Astrocyte of the cerebellum (primary cell): ENCODE measurements around the gene MXRA7.

ENCODE experiments used
- DNase-seq: peaks from one replicate; pipeline ENCODE4 v3.0.0-alpha.2; 2011; ENCODE audit warnings: low read depth
- H3K4me3 ChIP-seq: 2 replicates; pipeline ENCODE4 v1.5.1; 2011; ENCODE audit warnings: mild to moderate bottlenecking, low read depth, low read length, moderate library complexity
- in situ Hi-C: cut with HindIII; loops from 2 replicates; pipeline ENCODE4 v1.10.0; 2017; ENCODE audit warnings: low sequenced_read_pairs
- TF ChIP-seq, protein P1 (sequence below): IDR thresholded peaks from 2 replicates; pipeline ENCODE4 v1.5.1; 2012; ENCODE audit warnings: low read length, low read depth, moderate library complexity, mild to moderate bottlenecking; ENCODE audit errors: missing control alignments

The MXRA7 gene

DNA sequence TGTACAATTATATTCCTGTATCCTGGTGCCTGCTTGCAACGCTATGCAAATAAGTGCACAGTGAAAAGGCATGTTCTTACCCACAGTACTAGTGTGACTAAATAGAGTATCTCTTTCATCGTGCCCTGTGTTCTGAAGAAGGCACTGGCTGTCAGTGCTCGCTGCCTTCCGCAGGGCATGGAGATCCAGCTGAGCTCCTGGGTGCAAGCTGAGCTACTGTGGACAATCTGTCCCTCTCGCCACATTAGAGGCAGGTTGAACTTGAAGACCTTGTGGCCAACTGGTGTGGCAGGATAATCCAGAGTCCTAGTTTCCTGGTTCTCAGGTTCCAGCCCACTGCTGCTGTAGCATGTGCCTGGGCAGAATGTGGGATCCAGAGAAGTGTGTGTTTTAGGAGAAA lies 65.3 kb downstream of the MXRA7 start:
- in situ Hi-C loops: loop anchor here (10.0 to 25.0 kb wide), 2 partner anchors 71 to 183 kb away; partner anchors contain the start of genes AANAT and UBE2O
- H3K4me3 ChIP-seq: no peak overlapping the region
- TF ChIP-seq, protein P1, sequence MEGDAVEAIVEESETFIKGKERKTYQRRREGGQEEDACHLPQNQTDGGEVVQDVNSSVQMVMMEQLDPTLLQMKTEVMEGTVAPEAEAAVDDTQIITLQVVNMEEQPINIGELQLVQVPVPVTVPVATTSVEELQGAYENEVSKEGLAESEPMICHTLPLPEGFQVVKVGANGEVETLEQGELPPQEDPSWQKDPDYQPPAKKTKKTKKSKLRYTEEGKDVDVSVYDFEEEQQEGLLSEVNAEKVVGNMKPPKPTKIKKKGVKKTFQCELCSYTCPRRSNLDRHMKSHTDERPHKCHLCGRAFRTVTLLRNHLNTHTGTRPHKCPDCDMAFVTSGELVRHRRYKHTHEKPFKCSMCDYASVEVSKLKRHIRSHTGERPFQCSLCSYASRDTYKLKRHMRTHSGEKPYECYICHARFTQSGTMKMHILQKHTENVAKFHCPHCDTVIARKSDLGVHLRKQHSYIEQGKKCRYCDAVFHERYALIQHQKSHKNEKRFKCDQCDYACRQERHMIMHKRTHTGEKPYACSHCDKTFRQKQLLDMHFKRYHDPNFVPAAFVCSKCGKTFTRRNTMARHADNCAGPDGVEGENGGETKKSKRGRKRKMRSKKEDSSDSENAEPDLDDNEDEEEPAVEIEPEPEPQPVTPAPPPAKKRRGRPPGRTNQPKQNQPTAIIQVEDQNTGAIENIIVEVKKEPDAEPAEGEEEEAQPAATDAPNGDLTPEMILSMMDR: no peak
- DNase-seq: no peak

DNA sequence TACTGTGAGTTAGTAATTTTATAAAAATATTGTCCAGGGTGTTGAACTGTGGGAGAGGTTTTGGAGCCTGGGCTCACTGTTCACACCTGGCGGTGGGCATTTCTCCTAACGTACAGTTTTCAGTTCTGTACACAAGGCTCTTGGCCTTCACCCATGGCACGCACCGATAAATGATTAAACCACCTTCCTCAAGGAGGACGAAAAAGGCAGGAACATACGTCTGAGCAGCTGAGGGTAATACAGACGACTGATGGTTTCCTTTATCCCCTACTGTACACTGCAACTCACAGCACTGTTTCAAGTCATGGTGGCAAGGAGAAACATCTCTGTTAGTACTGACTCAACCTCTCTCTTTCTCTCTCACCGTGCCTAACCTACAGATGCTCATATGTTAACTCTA lies 65.8 kb downstream of the MXRA7 start:
- no peak for DNase-seq
- in situ Hi-C loops: loop anchor here (10.0 to 25.0 kb wide), 2 partner anchors 70 to 183 kb away; partner anchors contain the start of genes AANAT and UBE2O
- TF ChIP-seq, protein P1: no peak
- no peak overlapping the region for H3K4me3 ChIP-seq

DNA sequence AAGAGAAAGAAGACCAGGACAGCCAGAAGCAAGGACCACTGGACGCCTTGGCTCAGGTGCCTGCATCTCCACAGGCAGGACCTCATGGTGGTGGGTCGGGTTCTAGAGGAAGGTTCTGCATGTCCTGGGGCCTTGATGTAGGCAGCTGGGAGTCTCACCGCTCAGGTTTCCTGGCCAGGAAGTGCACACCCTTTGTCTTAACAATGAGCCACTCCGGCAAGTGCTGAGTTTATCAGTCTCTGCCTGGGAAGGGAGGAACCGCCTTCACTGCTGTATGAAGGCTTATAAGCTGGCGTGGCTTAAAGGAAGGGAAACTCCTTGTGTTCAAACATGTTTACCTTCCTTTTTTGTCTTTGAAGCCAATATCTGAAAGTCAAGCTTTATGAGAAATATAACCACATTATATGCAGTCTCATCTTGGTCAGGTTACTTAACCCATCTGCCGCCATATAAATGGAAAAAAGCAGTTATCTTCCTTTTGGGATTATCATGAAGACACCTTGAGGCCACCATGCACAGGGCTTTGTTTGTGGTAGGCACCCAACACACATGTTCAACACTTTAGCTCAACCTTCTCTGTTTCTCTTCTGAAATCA lies 67.1 kb downstream of the MXRA7 start, which contains the start of gene ST6GALNAC1:
ST6GALNAC1 (minus strand) TSS at position 205 of the 596 bp plus-strand sequence; CDS start at position 86, 119 bp downstream.
- H3K4me3 ChIP-seq: no peak within 1 kb of the TSS
- in situ Hi-C loops: loop anchor here (10.0 to 25.0 kb wide), 2 partner anchors 69 to 181 kb away; partner anchors contain the start of genes AANAT and UBE2O
- TF ChIP-seq, protein P1: no peak
- no peak for DNase-seq

DNA sequence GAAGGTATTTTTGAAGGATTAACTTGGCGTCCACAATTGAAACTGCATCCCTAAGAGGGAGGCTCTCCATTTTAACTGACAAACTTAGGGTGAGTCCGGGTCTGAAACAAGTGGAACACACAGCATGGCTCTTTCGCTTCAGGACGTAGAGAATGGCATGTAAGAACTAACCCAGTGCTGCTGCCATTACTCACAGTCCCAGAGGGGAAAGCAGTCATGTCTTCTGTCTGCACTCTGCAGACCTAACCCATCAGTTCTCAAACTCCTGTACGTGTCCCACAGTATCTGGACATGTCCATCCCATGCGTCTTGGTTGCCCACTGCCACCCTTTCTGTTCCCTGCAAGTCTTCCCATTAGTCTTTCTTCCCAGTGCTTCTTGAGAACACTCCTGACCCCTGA lies 67.8 kb downstream of the MXRA7 start:
- in situ Hi-C loops: loop anchor here (10.0 to 25.0 kb wide), 2 partner anchors 68 to 181 kb away; partner anchors contain the start of genes AANAT and UBE2O
- no peak overlapping the region for H3K4me3 ChIP-seq

DNA sequence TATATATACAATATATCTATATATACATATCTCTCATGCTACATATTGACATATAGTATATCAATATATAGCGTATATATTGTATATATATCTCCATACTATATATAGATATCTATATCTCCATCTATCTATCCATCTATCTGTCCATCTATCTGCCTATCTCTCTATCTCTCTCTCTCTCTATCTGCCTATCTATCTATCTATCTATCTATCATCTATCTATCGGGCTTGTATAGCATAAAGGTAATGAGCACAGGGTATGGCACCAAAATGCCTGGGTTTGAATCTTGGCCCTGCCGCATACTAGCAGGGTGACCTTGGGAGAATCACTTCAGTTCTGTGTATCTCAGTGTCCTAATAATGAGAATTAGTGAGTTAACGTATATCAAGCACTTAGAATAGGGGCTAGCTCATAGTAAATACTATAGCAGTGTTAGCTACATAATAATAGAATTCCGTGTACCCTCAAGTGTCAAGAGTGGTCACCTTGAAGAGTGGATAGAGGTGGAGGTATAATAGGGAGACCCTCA lies 68.7 kb downstream of the MXRA7 start:
- DNase-seq: no peak
- in situ Hi-C loops: loop anchor here (10.0 to 25.0 kb wide), 2 partner anchors 67 to 180 kb away; partner anchors contain the start of genes AANAT and UBE2O
- H3K4me3 ChIP-seq: no peak overlapping the region
- TF ChIP-seq, protein P1: no peak

More for the DNA sequence above, 67.8 kb downstream of the MXRA7 start:
- TF ChIP-seq, protein P1: no peak
- no peak for DNase-seq

- in situ Hi-C loops: loop anchor here (10.0 to 25.0 kb wide), 2 partner anchors 67 to 179 kb away; partner anchors contain the start of genes AANAT and UBE2O
- TF ChIP-seq, protein P1: no peak
- no peak overlapping the region for H3K4me3 ChIP-seq
- no peak for DNase-seq
These were observed 69.3 kb downstream of the MXRA7 start for GRCh38 chr17:76641501-76641900.
